ENCODE results near the gene SEPSECS.

The SEPSECS gene

DNA sequence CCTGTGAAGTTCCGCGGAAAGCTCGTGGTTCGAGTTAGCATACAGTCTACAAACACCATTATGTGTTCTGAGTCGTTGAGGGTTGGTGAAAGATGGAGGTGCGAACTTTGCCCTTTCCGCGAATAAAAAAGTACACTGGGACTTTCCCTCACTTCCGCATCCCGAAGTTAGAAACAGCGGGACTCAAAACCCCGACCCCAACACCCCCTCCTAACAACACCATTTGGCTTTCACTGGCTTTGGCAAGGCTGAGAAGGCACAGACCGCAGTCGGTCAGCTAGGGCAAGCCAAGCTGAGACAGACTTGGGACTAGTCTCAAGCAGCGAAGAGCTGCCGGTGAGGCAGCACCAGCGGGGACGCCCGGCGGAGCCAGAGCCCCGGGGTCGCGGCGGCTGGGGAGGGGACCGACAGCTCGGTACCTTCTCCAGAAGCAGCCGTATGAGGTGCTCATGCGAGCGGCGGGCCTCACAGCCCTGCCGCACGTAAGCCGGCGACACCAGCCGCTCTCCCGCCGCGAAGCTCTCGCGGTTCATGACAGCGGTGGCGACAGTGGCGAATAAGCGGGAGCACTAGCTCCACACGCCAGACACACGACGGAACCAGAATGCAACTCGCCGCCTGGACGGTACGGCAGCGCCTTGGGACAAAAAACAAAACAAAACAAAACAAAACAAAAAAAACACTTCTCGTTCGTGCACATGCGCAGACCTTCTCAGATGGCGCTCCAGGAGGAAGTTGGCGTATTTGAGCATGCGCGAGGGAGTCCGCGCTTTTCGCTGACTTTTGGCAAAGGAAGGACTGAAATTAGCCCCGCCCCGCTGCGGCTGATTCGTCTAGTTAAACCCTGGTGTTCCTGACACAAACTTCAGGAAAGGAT, at the start of gene SEPSECS:
TSS of gene SEPSECS (minus strand) at position 613 of the 877 bp plus-strand sequence. CDS start at position 533, 80 bp downstream.
- in situ Hi-C loops (cut with HindIII; ENCODE audit: low pct_ligation_motif_present, low pct_unique_long_range_greater_than_20kb, low sequenced_read_pairs): no loop called here

DNA sequence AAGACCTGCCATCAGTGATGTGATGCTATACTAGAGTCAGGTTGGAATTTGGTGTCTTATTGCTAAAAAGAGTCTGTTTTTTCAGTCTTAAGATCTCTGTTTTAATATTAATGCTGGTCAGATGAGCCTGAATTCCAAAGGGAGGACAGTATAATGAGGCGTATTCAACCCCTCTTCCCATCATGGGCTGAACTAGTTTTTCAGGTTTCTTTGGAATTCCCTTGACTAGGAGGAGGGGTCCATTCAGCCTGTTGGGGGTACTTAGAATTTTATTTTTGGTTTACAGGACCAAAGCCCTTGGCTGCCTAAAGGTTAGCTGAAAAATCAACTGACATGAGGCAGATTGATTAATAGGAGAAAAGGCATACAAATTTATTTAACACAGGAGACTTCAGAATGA, 49.5 kb upstream of the SEPSECS start:
- in situ Hi-C loops (cut with HindIII; ENCODE audit: low pct_ligation_motif_present, low pct_unique_long_range_greater_than_20kb, low sequenced_read_pairs): no loop called here
- no peak for DNase-seq

More for the DNA sequence above, at the start of gene SEPSECS:
- peak; percentile 96 for DNase-seq

DNA sequence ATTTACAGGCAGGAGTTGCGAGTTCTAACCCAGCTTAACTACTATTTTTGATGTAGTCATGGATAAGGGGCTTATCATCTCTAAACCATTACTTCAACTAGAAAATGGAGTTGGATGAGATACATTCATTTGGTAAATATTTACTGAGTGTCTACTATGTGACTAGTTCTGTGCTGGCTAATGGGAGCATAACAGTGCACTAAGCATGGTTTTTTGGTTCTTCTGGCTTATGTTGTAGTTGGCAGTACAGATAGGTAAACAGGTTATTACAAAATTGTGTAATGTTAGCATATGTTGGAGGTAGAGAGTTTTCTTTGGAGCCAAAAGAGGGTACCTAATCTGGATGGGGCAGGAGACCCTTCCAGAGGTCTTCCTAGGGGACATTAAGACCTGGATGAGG, 47.7 kb upstream of the SEPSECS start:
- in situ Hi-C loops (cut with HindIII; ENCODE audit: low pct_ligation_motif_present, low pct_unique_long_range_greater_than_20kb, low sequenced_read_pairs): no loop called here
- DNase-seq: no peak

DNA sequence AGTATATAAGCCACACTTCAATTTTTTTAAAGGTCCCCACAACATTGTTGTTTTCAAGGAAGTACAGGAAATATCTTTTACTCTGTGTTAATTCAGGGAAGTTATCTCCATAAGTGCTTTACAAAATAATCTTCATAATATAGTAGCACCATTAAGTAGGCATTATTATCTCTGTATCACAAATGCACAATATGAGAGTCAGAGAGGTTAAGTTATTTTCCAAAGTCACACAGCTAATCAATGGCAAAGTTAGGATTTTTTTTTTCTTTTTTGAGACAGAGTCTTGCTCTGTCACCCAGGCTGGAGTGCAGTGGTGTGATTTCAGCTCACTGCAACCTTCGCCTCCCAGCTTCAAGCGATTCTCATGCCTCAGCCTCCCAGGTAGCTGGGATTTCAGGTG, 38.5 kb upstream of the SEPSECS start:
- in situ Hi-C loops (cut with HindIII; ENCODE audit: low pct_ligation_motif_present, low pct_unique_long_range_greater_than_20kb, low sequenced_read_pairs): no loop called here
- no peak for DNase-seq

DNA sequence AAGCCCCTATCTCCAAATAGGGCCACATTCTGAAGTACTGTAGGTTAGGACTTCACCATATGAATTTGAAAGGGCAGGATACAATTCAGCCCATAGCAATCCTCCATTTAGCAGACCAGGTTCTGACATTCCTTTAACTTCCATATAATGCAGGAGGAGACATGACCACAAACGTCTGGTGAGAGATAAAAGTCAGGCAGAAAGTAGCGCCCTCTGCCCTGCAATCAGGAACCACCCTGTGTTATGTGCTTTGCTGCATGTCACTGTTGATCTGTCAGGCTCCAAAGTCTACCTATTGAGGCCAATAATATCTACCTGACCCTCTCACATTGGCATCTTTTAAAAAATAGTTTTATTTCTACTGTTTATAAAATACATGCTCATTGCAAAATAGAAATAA, 30.2 kb upstream of the SEPSECS start:
- no peak for DNase-seq
- in situ Hi-C loops (cut with HindIII; ENCODE audit: low pct_ligation_motif_present, low pct_unique_long_range_greater_than_20kb, low sequenced_read_pairs): no loop called here

DNA sequence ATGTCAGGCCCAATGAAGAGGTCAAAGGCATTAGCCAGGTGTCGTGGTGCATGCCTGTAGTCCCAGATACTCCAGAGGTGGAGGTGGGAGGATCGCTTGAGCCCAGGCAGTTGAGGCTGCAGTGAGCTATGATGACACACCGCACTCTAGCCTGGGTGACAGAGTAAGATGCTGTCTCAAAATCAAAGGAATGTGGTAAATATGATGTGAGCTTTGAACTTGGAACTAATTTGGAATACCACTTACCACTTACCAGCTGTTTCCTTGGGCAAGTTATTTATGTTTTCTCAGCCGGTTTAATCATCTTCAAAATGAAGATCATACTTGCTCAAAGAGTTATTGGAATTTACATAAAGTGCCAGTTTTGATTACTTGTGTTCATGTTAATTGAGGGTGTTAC, 23.8 kb upstream of the SEPSECS start:
- no peak for DNase-seq
- in situ Hi-C loops (cut with HindIII; ENCODE audit: low pct_ligation_motif_present, low pct_unique_long_range_greater_than_20kb, low sequenced_read_pairs): no loop called here

DNA sequence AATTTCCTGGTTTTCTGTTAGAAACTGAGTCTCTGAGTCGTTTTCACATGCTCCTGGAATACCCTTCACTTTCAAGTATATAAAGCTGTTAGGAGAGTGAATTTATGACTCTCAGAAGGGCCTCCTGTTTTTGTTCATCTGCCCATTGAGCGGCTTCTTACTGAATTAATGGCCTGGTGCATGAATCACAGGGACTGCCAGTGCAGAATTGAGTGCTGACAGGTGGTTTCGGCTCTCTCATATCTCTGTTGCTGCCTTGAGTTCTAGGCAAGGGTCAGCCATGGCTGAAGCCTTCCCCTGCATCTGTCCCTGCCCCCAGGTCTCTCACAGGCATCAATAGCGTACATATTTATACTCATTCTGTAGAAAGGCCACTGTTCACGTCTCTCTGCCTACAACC, 22.7 kb upstream of the SEPSECS start:
- no peak for DNase-seq
- in situ Hi-C loops (cut with HindIII; ENCODE audit: low pct_ligation_motif_present, low pct_unique_long_range_greater_than_20kb, low sequenced_read_pairs): no loop called here

DNA sequence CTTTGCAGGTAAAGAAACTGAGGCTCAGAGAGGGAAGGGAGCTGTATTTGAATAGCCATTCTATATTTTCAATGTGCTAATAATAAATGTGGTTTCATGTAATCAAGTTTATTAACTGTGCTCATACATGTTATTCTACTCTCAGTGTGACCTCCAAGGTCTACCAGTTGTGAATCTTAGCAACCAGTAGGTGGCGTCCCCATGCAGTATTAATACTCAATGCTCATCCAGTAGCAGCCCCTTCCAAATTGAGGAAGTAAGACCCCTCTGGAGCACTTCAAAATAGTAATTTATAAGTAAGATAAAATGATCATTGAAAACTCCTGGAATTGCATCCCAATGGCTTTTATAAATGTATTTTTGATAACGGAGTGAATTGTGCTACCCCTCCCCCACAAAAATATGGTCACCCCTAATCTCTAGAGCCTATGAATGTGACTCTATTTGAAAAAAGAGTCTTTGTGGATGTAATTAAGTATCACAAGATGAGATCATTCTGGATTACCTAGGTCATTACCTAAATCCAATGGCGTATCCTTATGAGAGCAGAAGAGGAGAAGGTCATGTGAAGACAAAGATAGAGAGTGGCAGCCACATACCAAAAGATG, 20.4 kb upstream of the SEPSECS start:
- peak; percentile 55 for DNase-seq
- in situ Hi-C loops (cut with HindIII; ENCODE audit: low pct_ligation_motif_present, low pct_unique_long_range_greater_than_20kb, low sequenced_read_pairs): no loop called here

DNA sequence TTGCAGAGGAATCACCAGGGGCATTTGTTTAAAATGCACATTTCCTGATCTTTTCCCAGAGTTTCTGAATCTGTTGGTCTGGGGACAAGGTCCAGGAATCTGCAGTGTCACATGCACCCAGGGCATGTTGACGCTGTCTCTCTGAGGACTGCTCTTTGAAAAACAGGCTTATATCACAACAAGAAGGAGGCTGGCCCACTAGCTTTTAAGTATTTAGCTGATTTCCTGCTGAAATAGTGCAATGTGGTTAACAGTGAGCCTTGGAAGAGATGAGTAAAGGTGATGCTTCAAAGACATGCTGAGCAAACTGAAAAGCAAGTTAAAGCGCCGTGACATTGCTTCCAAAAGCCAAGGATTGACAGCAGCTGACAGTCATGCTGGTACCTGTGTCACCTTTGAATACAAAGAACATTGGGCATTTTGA, 18.6 kb upstream of the SEPSECS start:
- DNase-seq: no peak
- in situ Hi-C loops (cut with HindIII; ENCODE audit: low pct_ligation_motif_present, low pct_unique_long_range_greater_than_20kb, low sequenced_read_pairs): no loop called here

DNA sequence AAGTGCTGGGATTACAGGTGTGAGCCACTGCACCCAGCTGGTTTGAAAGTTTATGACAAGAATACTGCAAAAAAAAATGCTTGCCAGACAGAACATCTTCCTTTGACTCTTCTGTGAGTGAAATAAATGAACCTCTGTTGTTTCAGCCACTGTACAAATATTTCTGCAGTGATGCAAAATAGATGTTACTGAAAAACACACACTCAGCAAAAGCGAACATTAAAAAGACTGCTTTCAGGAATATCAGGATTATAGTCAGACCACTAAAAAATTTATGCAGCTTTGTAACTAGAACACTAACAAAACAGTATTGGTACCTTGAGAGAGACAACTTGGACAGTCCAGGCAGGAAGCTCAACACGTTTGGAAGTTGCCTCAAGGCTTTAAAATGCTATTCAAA, 16.9 kb upstream of the SEPSECS start:
- in situ Hi-C loops (cut with HindIII; ENCODE audit: low pct_ligation_motif_present, low pct_unique_long_range_greater_than_20kb, low sequenced_read_pairs): no loop called here
- no peak for DNase-seq

DNA sequence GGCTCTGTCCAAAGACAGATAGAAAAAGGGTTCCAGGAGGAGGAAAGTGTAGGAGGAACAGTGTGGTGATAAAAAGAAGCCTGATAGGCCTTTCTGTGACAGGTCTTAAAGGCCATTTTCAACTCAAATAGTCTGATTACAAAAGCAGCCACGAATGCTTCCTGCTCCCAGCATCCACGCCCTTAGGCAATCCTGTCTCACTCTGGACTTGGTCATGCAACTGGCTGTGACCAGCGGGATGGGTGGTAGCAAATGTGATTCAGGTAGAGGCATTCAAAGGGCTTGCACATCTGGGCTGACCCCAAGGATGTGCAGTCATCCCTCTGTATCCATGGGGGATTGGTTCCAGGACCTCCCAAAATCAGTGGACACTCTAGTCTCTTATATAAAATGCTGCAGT, 14.4 kb upstream of the SEPSECS start:
- in situ Hi-C loops (cut with HindIII; ENCODE audit: low pct_ligation_motif_present, low pct_unique_long_range_greater_than_20kb, low sequenced_read_pairs): no loop called here
- DNase-seq: no peak

DNA sequence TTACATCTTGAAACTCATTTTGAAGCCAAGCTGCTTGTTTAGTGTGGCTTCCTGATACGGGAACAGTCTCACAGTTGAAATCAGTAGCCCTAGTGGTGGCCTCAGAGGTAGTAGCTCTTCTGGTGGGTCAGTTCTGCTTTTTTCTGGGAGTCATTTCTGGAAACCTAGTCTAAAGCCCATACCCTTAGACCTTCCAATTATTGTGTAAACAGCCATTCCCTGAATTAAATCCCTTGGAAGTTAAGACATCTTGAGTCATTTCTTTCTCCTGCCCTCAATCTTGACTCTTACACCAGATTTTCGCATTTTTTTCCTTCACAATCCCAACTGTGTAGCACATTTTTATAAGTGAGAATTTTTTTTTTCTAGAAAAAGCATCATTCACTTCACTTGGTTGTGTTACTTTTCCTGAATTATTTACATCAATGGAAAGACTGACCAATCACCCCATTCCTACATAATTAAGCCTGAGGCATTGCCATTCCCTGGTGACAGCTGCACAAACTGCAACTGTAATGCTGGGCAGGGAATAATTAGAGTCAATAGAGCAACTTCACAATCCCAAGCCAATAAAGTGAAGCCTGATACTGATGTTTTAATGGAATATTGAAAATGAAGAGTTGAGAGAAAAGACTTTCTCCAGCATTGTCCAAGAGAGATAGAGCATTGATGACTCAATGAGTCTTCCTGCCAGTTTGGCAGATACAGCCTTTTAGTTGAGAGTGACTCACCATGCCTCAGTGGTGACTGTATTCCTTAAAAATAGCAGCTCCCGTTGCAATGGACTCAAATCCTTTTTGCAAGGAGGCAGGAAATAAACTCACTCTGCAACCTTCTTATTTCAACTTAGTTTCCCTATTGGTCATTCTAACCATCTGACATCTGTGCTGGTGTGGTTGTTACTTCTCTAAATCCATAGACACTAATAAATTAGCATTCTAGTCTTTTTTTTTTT, 13.0 kb upstream of the SEPSECS start:
- in situ Hi-C loops (cut with HindIII; ENCODE audit: low pct_ligation_motif_present, low pct_unique_long_range_greater_than_20kb, low sequenced_read_pairs): no loop called here
- DNase-seq: peak; percentile 91

DNA sequence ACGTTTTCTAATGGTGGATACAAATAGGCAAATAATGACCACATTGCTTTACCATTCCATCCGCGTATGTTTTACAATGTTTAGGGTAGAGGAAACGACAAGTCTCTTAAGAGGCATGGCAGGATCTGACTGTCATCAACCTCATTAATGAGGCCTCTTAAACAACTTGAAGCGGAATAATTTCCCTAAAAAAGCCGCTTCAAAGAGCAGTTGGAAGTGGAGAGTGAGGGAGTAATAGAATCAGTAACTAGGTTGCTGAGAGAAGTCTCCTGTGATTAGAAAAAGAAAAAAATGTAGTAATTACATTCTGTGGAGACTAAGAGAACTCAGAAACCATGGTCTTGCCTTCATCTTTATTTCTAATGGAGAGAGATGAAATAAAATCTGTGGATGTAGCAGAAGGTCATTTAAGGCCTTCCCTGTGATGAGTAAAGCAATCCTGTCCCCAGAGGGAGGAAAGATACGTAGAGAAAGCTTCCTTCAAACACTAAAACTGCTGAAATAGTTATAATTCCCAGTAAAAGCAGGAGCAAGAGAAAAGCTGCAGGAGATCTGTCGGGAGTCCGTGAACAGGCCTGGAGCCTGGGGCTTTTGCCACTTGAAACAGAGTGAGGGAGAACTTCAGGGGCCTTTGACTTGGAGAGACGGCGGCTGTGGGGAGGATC, 11.1 kb upstream of the SEPSECS start:
- no peak for DNase-seq
- in situ Hi-C loops (cut with HindIII; ENCODE audit: low pct_ligation_motif_present, low pct_unique_long_range_greater_than_20kb, low sequenced_read_pairs): no loop called here

DNA sequence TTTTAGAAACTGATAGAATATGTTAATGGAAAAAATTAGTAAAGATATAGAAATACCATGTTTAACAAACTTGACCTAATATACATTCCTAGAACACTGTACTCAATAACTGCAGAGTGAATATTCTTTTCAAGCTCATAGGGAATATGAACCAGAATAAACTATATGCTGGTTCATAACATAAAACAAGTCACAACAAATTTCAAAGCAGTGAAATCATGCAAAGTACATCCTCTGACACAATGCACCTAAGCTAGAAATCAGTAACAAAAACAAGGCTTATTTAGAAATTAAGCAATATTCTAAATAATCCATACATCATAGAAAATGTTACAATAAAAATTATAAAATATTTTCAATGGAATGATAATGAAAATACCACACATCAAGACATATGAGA, 9.2 kb upstream of the SEPSECS start:
- no peak for DNase-seq
- in situ Hi-C loops (cut with HindIII; ENCODE audit: low pct_ligation_motif_present, low pct_unique_long_range_greater_than_20kb, low sequenced_read_pairs): no loop called here

DNA sequence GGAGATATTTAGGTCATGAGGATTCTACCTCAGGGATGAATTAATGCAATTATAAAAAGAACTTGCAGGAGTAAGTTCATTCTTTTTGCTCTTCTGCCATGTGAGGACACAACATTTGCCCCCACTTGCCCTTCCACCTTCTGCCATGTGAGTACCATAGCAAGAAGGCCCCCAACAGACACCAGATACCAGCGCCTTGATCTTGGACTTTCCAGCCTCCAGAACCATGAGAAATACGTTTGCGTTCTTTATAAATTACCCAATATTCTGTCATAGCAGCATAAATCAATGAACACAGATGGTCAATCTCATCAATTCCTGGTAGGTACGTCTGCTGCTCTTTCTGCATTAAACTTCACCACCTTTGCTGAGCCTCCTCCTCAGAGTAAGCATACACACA, 5.7 kb upstream of the SEPSECS start:
- no peak for DNase-seq
- in situ Hi-C loops (cut with HindIII; ENCODE audit: low pct_ligation_motif_present, low pct_unique_long_range_greater_than_20kb, low sequenced_read_pairs): no loop called here

DNA sequence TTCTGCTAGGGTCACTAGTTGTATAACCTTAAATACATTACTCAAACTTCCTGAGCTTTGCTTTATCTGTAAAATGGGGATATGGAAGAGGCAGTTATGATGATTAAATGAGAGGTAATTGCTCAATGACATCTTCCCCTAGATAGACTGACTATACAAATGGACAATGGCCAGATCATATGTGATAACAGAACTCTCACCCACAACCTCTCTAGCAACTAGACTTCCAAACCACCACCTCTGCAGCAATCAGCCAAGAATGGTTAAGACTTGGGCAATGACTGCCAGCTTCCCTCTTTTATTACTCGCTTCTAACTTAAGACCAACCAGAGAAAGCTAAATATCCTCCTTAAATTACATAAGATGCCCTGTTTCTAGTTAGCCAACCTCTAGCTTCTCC, 2.9 kb upstream of the SEPSECS start:
- in situ Hi-C loops (cut with HindIII; ENCODE audit: low pct_ligation_motif_present, low pct_unique_long_range_greater_than_20kb, low sequenced_read_pairs): no loop called here

DNA sequence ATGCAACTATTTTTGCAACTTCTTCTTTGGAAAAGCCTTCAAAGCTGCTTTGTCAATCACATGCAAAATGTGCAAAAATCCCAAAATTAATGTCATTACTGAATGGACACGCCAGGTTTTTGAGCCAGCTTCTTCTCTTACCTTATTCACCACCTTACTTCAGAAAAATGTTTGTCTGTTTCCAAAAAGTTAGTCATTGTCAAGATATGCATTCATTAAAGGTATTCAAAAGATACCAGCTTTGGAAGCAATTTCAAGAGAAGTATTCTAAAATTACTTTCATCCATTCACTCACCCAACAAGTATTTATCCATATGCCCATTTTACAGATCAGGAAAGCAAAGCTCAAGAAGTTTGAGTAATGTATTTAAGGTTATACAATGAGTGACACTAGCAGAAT, 2.3 kb upstream of the SEPSECS start:
- no peak for DNase-seq
- in situ Hi-C loops (cut with HindIII; ENCODE audit: low pct_ligation_motif_present, low pct_unique_long_range_greater_than_20kb, low sequenced_read_pairs): no loop called here

More for the DNA sequence above, 2.9 kb upstream of the SEPSECS start:
- DNase-seq: no peak

DNA sequence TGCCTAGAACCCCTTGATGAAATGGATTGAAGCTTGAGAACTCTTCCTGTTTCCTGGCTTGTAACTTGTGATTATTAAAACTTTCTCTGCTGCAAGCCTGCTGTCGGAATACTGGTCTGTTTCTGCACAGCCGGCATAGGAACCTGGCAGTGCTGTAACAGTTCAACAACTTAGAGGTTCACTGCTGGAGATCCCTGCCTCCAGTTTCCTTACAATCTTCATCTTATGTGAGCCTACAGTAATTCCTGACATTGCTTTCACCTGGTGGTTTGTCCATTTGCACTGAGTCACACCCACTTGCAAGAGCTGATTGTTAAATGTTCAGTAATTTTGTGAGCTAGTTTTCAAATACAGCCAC, 1.3 kb upstream of the SEPSECS start:
- in situ Hi-C loops (cut with HindIII; ENCODE audit: low pct_ligation_motif_present, low pct_unique_long_range_greater_than_20kb, low sequenced_read_pairs): no loop called here
- DNase-seq: no peak

Data from ACHN (cell line).